Neural cell (in vitro differentiated cells): ENCODE measurements around the gene L3MBTL2. TPM values are rescaled to one million over a fixed set of nuclear protein-coding genes. Genes with fewer than 3 reads are reported as not detected.

Source experiments
- H2AFZ ChIP-seq: fragments of 200-600, 300-800 bp; sonication (generic), shearing (Covaris generic); 2 replicates; pipeline ENCODE4 v1.6.0; 2014; ENCODE audit warnings: low read depth, mild to moderate bottlenecking, antibody characterized with exemption, low read length, moderate library complexity
- H3F3A ChIP-seq: fragments of 200-600 bp; shearing (Covaris generic); 2 replicates; pipeline ENCODE4 v1.6.1; 2016; ENCODE audit warnings: mild to moderate bottlenecking, moderate library complexity, mixed read lengths, antibody characterized with exemption, low read length; ENCODE audit not compliant: insufficient read depth, poor library complexity, severe bottlenecking
- H3K27ac ChIP-seq: fragments of 200-600, 300-800 bp; sonication (generic), shearing (Covaris generic); 2 replicates; pipeline ENCODE4 v1.5.1; 2014; ENCODE audit warnings: mild to moderate bottlenecking, low read length, moderate library complexity
- H3K27me3 ChIP-seq: fragments of 300-800, 200-600 bp; sonication (generic), shearing (Covaris generic); 2 replicates; pipeline ENCODE4 v1.6.0; 2014; ENCODE audit warnings: mild to moderate bottlenecking, low read depth, low read length, moderate library complexity; ENCODE audit not compliant: insufficient read depth
- H3K36me3 ChIP-seq: fragments of 300-800, 200-600 bp; sonication (generic), shearing (Covaris generic); 2 replicates; pipeline ENCODE4 v1.5.1; 2014; ENCODE audit warnings: mild to moderate bottlenecking, antibody characterized with exemption, low read length, moderate library complexity; ENCODE audit not compliant: insufficient read depth
- H3K4me2 ChIP-seq: fragments of 300-800, 200-600 bp; sonication (generic), shearing (Covaris generic); 2 replicates; pipeline ENCODE4 v1.6.0; 2014; ENCODE audit warnings: mild to moderate bottlenecking, low read length
- H3K4me3 ChIP-seq: fragments of 300-800, 200-600 bp; sonication (generic), shearing (Covaris generic); 2 replicates; pipeline ENCODE4 v1.5.1; 2014; ENCODE audit warnings: mild to moderate bottlenecking, low read length, moderate library complexity
- H3K79me2 ChIP-seq: fragments of 200-600 bp; shearing (Covaris generic); replicated peaks from 2 replicates; pipeline ENCODE4 v1.6.0; 2014; ENCODE audit warnings: mild to moderate bottlenecking, low read length, moderate library complexity; ENCODE audit not compliant: insufficient read depth
- H3K9ac ChIP-seq: fragments of 300-800, 200-600 bp; sonication (generic), shearing (Covaris generic); 2 replicates; pipeline ENCODE4 v1.6.1; 2016; ENCODE audit warnings: mild to moderate bottlenecking, low read length, mixed read lengths
- H3K9me2 ChIP-seq: fragments of 200-600 bp; shearing (Covaris generic); 2 replicates; pipeline ENCODE4 v1.6.1; 2016; ENCODE audit warnings: mild to moderate bottlenecking, low read length, mixed read lengths; ENCODE audit not compliant: insufficient read depth
- H3K9me3 ChIP-seq: fragments of 200-600, 300-800 bp; sonication (generic), shearing (Covaris generic); 2 replicates; pipeline ENCODE4 v1.6.1; 2016; ENCODE audit warnings: mild to moderate bottlenecking, mixed run types, low read length, moderate library complexity, mixed read lengths
- H4K20me1 ChIP-seq: fragments of 200-600 bp; shearing (Covaris generic); 2 replicates; pipeline ENCODE4 v1.6.1; 2016; ENCODE audit warnings: mild to moderate bottlenecking, mixed run types; ENCODE audit not compliant: insufficient read depth
- EP300 ChIP-seq: fragments of 450-650 bp; conservative IDR thresholded peaks from 2 replicates; pipeline ENCODE4 v1.6.1; 2014; ENCODE audit warnings: antibody characterized with exemption, mild to moderate bottlenecking, moderate library complexity; ENCODE audit not compliant: poor library complexity, severe bottlenecking
- EZH2 ChIP-seq: fragments of 200-600, 300-800 bp; shearing (Covaris generic), sonication (generic); IDR thresholded peaks from 2 replicates; pipeline ENCODE4 v1.6.1; 2014; ENCODE audit warnings: antibody characterized with exemption, low read length, borderline replicate concordance, mild to moderate bottlenecking; ENCODE audit not compliant: insufficient read depth, poor library complexity, severe bottlenecking
- MXI1 ChIP-seq: fragments of 450-650 bp; conservative IDR thresholded peaks from 2 replicates; pipeline ENCODE4 v1.6.1; 2014; ENCODE audit warnings: antibody characterized with exemption, mild to moderate bottlenecking; ENCODE audit not compliant: poor library complexity, severe bottlenecking
- POLR2AphosphoS5 ChIP-seq: IDR thresholded peaks from 2 replicates; pipeline ENCODE4 v1.6.1; 2012
- RAD21 ChIP-seq: fragments of 450-650 bp; conservative IDR thresholded peaks from 2 replicates; pipeline ENCODE4 v1.6.1; 2014; ENCODE audit warnings: antibody characterized with exemption, mild to moderate bottlenecking, moderate library complexity
- SMC3 ChIP-seq: fragments of 450-650 bp; conservative IDR thresholded peaks from 2 replicates; pipeline ENCODE4 v1.6.1; 2014; ENCODE audit warnings: antibody characterized with exemption, mild to moderate bottlenecking, moderate library complexity; ENCODE audit not compliant: poor library complexity
- TAF1 ChIP-seq: IDR thresholded peaks from 2 replicates; pipeline ENCODE4 v1.6.1; 2012; ENCODE audit warnings: low read depth
- polyA plus RNA-seq: library from polyadenylated mRNA; depleted of rRNA; stranded (reverse); fragments of >200 nt; gene quantifications from 2 replicates; pipeline ENCODE4 v1.2.3, GENCODE V29; 2014
- TF ChIP-seq, protein P1 (sequence below): IDR thresholded peaks from 2 replicates; pipeline ENCODE4 v1.6.1; 2012; ENCODE audit warnings: borderline replicate concordance
- TF ChIP-seq, protein P2 (sequence below): fragments of 450-650 bp; IDR thresholded peaks from 2 replicates; pipeline ENCODE4 v1.5.1; 2014; ENCODE audit warnings: antibody characterized with exemption, mild to moderate bottlenecking, moderate library complexity; ENCODE audit not compliant: poor library complexity, severe bottlenecking

The L3MBTL2 gene
- polyA plus RNA-seq, 1 donor from 2014 or later: 32.5 TPM

DNA sequence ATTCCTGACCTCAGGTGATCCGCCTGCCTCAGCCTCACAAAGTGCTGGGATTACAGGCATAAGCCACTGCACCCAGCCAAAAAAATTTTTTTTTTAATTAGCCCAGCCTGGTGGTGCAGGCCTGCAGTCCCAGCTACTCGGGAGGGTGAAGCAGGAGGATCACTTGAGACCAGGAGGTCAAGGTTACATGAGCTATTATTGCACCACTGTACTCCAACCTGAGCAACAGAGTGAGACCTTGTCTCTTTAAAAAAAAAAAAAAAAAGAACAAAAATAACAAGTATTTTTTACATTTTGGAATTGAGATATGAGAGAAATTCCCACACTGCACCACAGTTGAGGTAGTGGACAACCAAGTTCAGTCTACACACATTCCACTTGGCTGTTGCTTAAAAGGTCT is 13.6 kb upstream of the L3MBTL2 start:
- Histone ChIP-seq H3K9me2 (no peaks in the 10 kb centered on the region), H3K27ac (no peak overlapping the region), H3K36me3 (no peaks in the 10 kb centered on the region), H3K4me3 (no peak overlapping the region), H3K4me2 (no peak overlapping the region), H3F3A (no peaks in the 10 kb centered on the region), H2AFZ (no peak overlapping the region), H3K9ac (no peak overlapping the region), H3K79me2 (no peaks in the 10 kb centered on the region), H3K9me3 (no peaks in the 10 kb centered on the region), H3K27me3 (peaks cover under 1% of the 10 kb centered on the region), H4K20me1 (no peaks in the 10 kb centered on the region)
- no peak for TF ChIP-seq EP300
- TF ChIP-seq SMC3: no peak
- TF ChIP-seq, protein P1, sequence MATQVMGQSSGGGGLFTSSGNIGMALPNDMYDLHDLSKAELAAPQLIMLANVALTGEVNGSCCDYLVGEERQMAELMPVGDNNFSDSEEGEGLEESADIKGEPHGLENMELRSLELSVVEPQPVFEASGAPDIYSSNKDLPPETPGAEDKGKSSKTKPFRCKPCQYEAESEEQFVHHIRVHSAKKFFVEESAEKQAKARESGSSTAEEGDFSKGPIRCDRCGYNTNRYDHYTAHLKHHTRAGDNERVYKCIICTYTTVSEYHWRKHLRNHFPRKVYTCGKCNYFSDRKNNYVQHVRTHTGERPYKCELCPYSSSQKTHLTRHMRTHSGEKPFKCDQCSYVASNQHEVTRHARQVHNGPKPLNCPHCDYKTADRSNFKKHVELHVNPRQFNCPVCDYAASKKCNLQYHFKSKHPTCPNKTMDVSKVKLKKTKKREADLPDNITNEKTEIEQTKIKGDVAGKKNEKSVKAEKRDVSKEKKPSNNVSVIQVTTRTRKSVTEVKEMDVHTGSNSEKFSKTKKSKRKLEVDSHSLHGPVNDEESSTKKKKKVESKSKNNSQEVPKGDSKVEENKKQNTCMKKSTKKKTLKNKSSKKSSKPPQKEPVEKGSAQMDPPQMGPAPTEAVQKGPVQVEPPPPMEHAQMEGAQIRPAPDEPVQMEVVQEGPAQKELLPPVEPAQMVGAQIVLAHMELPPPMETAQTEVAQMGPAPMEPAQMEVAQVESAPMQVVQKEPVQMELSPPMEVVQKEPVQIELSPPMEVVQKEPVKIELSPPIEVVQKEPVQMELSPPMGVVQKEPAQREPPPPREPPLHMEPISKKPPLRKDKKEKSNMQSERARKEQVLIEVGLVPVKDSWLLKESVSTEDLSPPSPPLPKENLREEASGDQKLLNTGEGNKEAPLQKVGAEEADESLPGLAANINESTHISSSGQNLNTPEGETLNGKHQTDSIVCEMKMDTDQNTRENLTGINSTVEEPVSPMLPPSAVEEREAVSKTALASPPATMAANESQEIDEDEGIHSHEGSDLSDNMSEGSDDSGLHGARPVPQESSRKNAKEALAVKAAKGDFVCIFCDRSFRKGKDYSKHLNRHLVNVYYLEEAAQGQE: no peak
- TF ChIP-seq EZH2: no peak
- no peak for TF ChIP-seq MXI1
- TF ChIP-seq RAD21: no peak
- no peak for TF ChIP-seq TAF1
- TF ChIP-seq, protein P2, sequence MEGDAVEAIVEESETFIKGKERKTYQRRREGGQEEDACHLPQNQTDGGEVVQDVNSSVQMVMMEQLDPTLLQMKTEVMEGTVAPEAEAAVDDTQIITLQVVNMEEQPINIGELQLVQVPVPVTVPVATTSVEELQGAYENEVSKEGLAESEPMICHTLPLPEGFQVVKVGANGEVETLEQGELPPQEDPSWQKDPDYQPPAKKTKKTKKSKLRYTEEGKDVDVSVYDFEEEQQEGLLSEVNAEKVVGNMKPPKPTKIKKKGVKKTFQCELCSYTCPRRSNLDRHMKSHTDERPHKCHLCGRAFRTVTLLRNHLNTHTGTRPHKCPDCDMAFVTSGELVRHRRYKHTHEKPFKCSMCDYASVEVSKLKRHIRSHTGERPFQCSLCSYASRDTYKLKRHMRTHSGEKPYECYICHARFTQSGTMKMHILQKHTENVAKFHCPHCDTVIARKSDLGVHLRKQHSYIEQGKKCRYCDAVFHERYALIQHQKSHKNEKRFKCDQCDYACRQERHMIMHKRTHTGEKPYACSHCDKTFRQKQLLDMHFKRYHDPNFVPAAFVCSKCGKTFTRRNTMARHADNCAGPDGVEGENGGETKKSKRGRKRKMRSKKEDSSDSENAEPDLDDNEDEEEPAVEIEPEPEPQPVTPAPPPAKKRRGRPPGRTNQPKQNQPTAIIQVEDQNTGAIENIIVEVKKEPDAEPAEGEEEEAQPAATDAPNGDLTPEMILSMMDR: no peak
- no peak for TF ChIP-seq POLR2AphosphoS5

DNA sequence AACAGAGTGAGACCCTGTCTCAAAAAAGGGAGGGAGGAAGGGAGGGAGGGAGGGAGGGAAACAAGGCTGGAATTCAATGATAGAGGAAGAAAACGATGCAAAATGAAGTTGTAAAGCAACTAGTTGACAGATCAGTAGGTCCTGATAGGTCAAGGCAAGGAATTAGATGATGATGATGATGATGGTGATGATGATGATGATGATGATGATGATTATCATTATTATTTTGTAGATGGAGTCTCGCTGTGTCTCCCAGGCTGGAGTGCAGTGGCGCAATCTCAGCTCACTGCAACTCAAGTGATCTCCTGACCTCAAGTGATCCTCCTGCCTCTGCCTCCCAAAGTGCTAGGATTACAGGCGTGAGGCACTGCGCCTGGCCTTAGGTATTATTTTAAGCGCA is 11.3 kb upstream of the L3MBTL2 start:
- H3F3A ChIP-seq: no peaks in the 10 kb centered on the region
- no peaks in the 10 kb centered on the region for H3K9me2 ChIP-seq
- H3K27me3 ChIP-seq: peaks cover 8% of the 10 kb centered on the region
- no peaks in the 10 kb centered on the region for H3K79me2 ChIP-seq
- H3K4me2 ChIP-seq: no peak overlapping the region
- H3K36me3 ChIP-seq: no peaks in the 10 kb centered on the region
- no peak overlapping the region for H2AFZ ChIP-seq
- no peaks in the 10 kb centered on the region for H4K20me1 ChIP-seq
- TF ChIP-seq, protein P2: no peak
- no peak for TF ChIP-seq MXI1
- TF ChIP-seq, protein P1: no peak
- no peak for TF ChIP-seq EP300
- H3K27ac ChIP-seq: no peak overlapping the region
- no peak overlapping the region for H3K4me3 ChIP-seq
- H3K9me3 ChIP-seq: no peaks in the 10 kb centered on the region
- H3K9ac ChIP-seq: no peak overlapping the region
